A549 (cell line): Measurements from ENCODE around the gene SBF1. TPM values are rescaled to one million over a fixed set of nuclear protein-coding genes. Genes with fewer than 3 reads are reported as not detected.

Source experiments
- ATAC-seq, 2 experiments: fragments of 200-7000 bp in 1 of 2; fragments of >200 bp in 1 of 2; cut with Nextera tagmentation in 1 of 2; cut with Tn5 transposase in 1 of 2; 3 replicates each; pipeline versions ENCODE4 v1.8.0 to v1.9.1; 2018 to 2020; ENCODE audit warnings: mild to moderate bottlenecking in 1 of 2, moderate library complexity in 1 of 2
- CTCF ChIA-PET: fragments of 300-600 bp; sonication (Branson Sonifier 250); formaldehyde crosslinking; extraction: SDS; loops from one replicate; lab custom pipeline; 2021; ENCODE audit warnings: antibody characterized with exemption, inconsistent platforms; lab: Yijun Ruan, JAX
- POLR2A ChIA-PET: fragments of 350-600 bp; formaldehyde crosslinking; extraction: SDS; loops from one replicate; lab custom pipeline; 2021; ENCODE audit warnings: antibody characterized with exemption, inconsistent platforms; lab: Yijun Ruan, JAX
- DNase-seq, 2 experiments: peaks; one replicate each; pipeline versions ENCODE4 v3.0.0 to v3.0.0-alpha.2; 2011 to 2016; ENCODE audit warnings: low read depth in 1 of 2, low spot score in 1 of 2
- FAIRE-seq: peaks from 2 replicates; lab custom pipeline; 2011; peaks lifted over from hg19 to GRCh38; lab: Jason Lieb, UNC
- H3K27ac ChIP-seq, 2 experiments: fragments of >200 bp; sonication (Bioruptor Twin); formaldehyde crosslinking; 3 replicates each; pipeline ENCODE4 v1.5.1; 2016 to 2017
- H3K4me1 ChIP-seq: fragments of >200 bp; sonication (Bioruptor Twin); formaldehyde crosslinking; 3 replicates; pipeline ENCODE4 v1.6.1; 2016
- H3K4me2 ChIP-seq: fragments of >200 bp; sonication (Bioruptor Twin); formaldehyde crosslinking; 3 replicates; pipeline ENCODE4 v1.6.1; 2016
- H3K4me3 ChIP-seq: fragments of >200 bp; sonication (Bioruptor Twin); formaldehyde crosslinking; 3 replicates; pipeline ENCODE4 v1.5.1; 2016
- H3K9me3 ChIP-seq: fragments of >200 bp; sonication (Bioruptor Twin); formaldehyde crosslinking; 3 replicates; pipeline ENCODE4 v1.6.1; 2016
- BCL3 ChIP-seq: fragments of >200 bp; sonication (Bioruptor Twin); formaldehyde crosslinking; IDR thresholded peaks from 3 replicates; pipeline ENCODE4 v1.6.1; 2016
- CBX8 ChIP-seq: fragments of 200-600 bp; sonication (generic); IDR thresholded peaks from 2 replicates; pipeline ENCODE4 v1.6.1; 2016
- CHD2 ChIP-seq: fragments of 150-350 bp; IDR thresholded peaks from 2 replicates; pipeline ENCODE4 v1.6.1; 2014; ENCODE audit warnings: low read length; ENCODE audit not compliant: partially characterized antibody
- EHMT2 ChIP-seq: fragments of 200-600 bp; sonication (generic); IDR thresholded peaks from 2 replicates; pipeline ENCODE4 v1.6.1; 2016; ENCODE audit warnings: antibody characterized with exemption, low read depth, mild to moderate bottlenecking, moderate library complexity
- EP300 ChIP-seq, 2 experiments: fragments of >200 bp; sonication (Bioruptor Twin); formaldehyde crosslinking; IDR thresholded peaks; 2 replicates in 1 of 2; 3 replicates in 1 of 2; pipeline ENCODE4 v1.6.1; 2016 to 2017
- GATA3 ChIP-seq: IDR thresholded peaks from 2 replicates; pipeline ENCODE4 v1.6.1; 2012; ENCODE audit warnings: borderline replicate concordance
- HDAC2 ChIP-seq: fragments of 200-600 bp; sonication (generic); IDR thresholded peaks from 2 replicates; pipeline ENCODE4 v1.6.1; 2016
- HMGXB4 ChIP-seq: fragments of 250-450 bp; sonication (Bioruptor Pico); IDR thresholded peaks from 2 replicates; pipeline ENCODE4 v1.5.0; 2021; ENCODE audit warnings: mild to moderate bottlenecking, moderate library complexity, borderline replicate concordance
- HOXB13 ChIP-seq: fragments of 250-450 bp; sonication (Bioruptor Pico); IDR thresholded peaks from 2 replicates; pipeline ENCODE4 v1.5.0; 2020; ENCODE audit warnings: low read depth, mild to moderate bottlenecking, moderate library complexity
- JUNB ChIP-seq: fragments of >200 bp; sonication (Bioruptor Twin); formaldehyde crosslinking; IDR thresholded peaks from 2 replicates; pipeline ENCODE4 v1.6.1; 2016
- KDM1A ChIP-seq: fragments of 200-600 bp; sonication (generic); IDR thresholded peaks from 2 replicates; pipeline ENCODE4 v1.6.1; 2016; ENCODE audit warnings: low read depth, mild to moderate bottlenecking
- MAX ChIP-seq: IDR thresholded peaks from 2 replicates; pipeline ENCODE4 v1.6.1; 2012
- NPAS2 ChIP-seq: fragments of 250-450 bp; sonication (Bioruptor Pico); IDR thresholded peaks from 2 replicates; pipeline ENCODE4 v1.8.0; 2022; ENCODE audit warnings: mild to moderate bottlenecking, moderate library complexity, borderline replicate concordance
- PHF8 ChIP-seq: fragments of 200-600 bp; sonication (generic); IDR thresholded peaks from 2 replicates; pipeline ENCODE4 v1.6.1; 2016; ENCODE audit warnings: low read depth, mild to moderate bottlenecking, antibody characterized with exemption, moderate library complexity, borderline replicate concordance
- POLR2A ChIP-seq: IDR thresholded peaks from 2 replicates; pipeline ENCODE4 v1.6.1; 2012; ENCODE audit warnings: mild to moderate bottlenecking, low read length
- POLR2AphosphoS2 ChIP-seq: conservative IDR thresholded peaks from 2 replicates; pipeline ENCODE4 v1.6.1; 2012; ENCODE audit warnings: low read length, improper control_type of control experiment, inconsistent platforms
- RCOR1 ChIP-seq: fragments of 150-350 bp; IDR thresholded peaks from 2 replicates; pipeline ENCODE4 v1.6.1; 2014; ENCODE audit warnings: antibody characterized with exemption, low read length, low read depth
- RFX5 ChIP-seq: fragments of 450-650 bp; IDR thresholded peaks from 2 replicates; pipeline ENCODE4 v1.7.1; 2014; ENCODE audit warnings: antibody characterized with exemption, mild to moderate bottlenecking, moderate library complexity
- TFCP2L1 ChIP-seq: fragments of 250-450 bp; sonication (Bioruptor Pico); IDR thresholded peaks from 2 replicates; pipeline ENCODE4 v1.5.0; 2021; ENCODE audit warnings: mild to moderate bottlenecking
- USF2 ChIP-seq: fragments of 450-650 bp; IDR thresholded peaks from 2 replicates; pipeline ENCODE4 v1.6.1; 2014; ENCODE audit warnings: antibody characterized with exemption
- ZNF302 ChIP-seq: fragments of 250-450 bp; sonication (Bioruptor Pico); IDR thresholded peaks from 2 replicates; pipeline ENCODE4 v1.9.0; 2021; ENCODE audit warnings: inconsistent platforms, mild to moderate bottlenecking, moderate library complexity
- ZSCAN20 ChIP-seq: fragments of 250-450 bp; sonication (Bioruptor Pico); IDR thresholded peaks from 2 replicates; pipeline ENCODE4 v1.8.0; 2022; ENCODE audit warnings: mild to moderate bottlenecking, moderate library complexity
- WGBS: methylation state at CpG from one replicate; pipeline ENCODE4 v1.1.6; 2017; ENCODE audit errors: missing lambda C conversion rate; 5-methylcytosine and 5-hydroxymethylcytosine counted together
- polyA plus RNA-seq, 4 experiments: library from polyadenylated mRNA; depleted of rRNA in 3 of 4; stranded (reverse); fragments of >200 nt; fragmentation: RNase III in 1 of 4; extraction: RNeasy Plus Mini Kit Qiagen cat#74134 plus additional on column Dnase treatment in 1 of 4; gene quantifications; 2 replicates in 3 of 4; 3 replicates in 1 of 4; pipeline ENCODE4 v1.2.3, GENCODE V29; 2011 to 2017

Gene SBF1
- polyA plus RNA-seq, 2 of the 4 experiments (the other 2 are of a cell fraction): 9.6 to 23.0 TPM

- TF ChIP-seq EP300 (IDR thresholded peaks at IDR 0.05) (no peak), POLR2A (peak; percentile 61), ZNF302 (CRISPR knock-in tag) (no peak), EHMT2 (no peak), HOXB13 (CRISPR knock-in tag) (no peak), JUNB (no peak), CHD2 (no peak), RFX5 (no peak), HDAC2 (no peak), GATA3 (no peak), ZSCAN20 (no peak), NPAS2 (CRISPR knock-in tag) (no peak), MAX (0 out of 2 replicates have a peak, but pooled peaks have one; percentile 36)
Measured at GRCh38 chr22:50507991-50508884, 33.4 kb upstream of the SBF1 start, which contains the start of gene NCAPH2 (continued).

GRCh38 chr22:50507421-50507990 lies 32.7 kb upstream of the SBF1 start, which contains the start of gene LMF2:
Gene LMF2, minus strand, starts transcription at chr22:50507702. Its CDS starts 27 bp downstream, at chr22:50507675.
- peak within 1 kb of the TSS; percentile 95 for H3K4me2 ChIP-seq
- CTCF ChIA-PET: interaction anchor here (0.7 to 3.5 kb wide), 5 partner anchors 9 to 202 kb away, joined by 3 to 26 read pairs (median 4); partner anchors contain the start of genes SCO2 and SYCE3
- ATAC-seq (peak; percentile 77 to 84), DNase-seq (peak in 1 of 2 experiments; percentile 66), FAIRE-seq (no peak)
- no peaks in the 10 kb centered on the region for H3K9me3 ChIP-seq
- TF ChIP-seq PHF8 (peak; percentile 73), BCL3 (no peak), TFCP2L1 (CRISPR knock-in tag) (no peak), KDM1A (no peak), POLR2A (peak; percentile 67)
- peak within 1 kb of the TSS; percentile 94 for H3K4me3 ChIP-seq
- WGBS: 2% methylated on average over 10 of the region's 62 CpGs
- peaks cover 15% of the 10 kb centered on the region for H3K4me1 ChIP-seq
- POLR2A ChIA-PET: interaction anchor here (0.6 to 2.3 kb wide), 9 partner anchors 9 to 74 kb away, joined by 3 to 36 read pairs (median 3); partner anchors contain the start of genes KLHDC7B, SCO2, SYCE3 and TYMP
- peak within 1 kb of the TSS; percentile 95 to 97 for H3K27ac ChIP-seq

GRCh38 chr22:50506611-50507420 lies 32.0 kb upstream of the SBF1 start:
- FAIRE-seq: no peak
- CTCF ChIA-PET: interaction anchor here (0.8 kb wide), 1 partner anchor 201 kb away, joined by 3 read pairs; no protein-coding TSS in a partner anchor
- Histone ChIP-seq H3K4me2 (peak overlapping the region; percentile 95), H3K9me3 (no peaks in the 10 kb centered on the region), H3K4me3 (peak overlapping the region; percentile 94), H3K4me1 (peaks cover 15% of the 10 kb centered on the region), H3K27ac (peak overlapping the region; percentile 95 to 97)
- 20% methylated on average over 6 of the region's 21 CpGs for WGBS
- POLR2A ChIA-PET: interaction anchor here (2.3 kb wide), 1 partner anchor 18 kb away, joined by 36 read pairs; the partner anchor contains the start of gene SCO2
- TF ChIP-seq HMGXB4 (CRISPR knock-in tag): no peak
- TF ChIP-seq POLR2AphosphoS2: no peak
- no peak for TF ChIP-seq ZSCAN20
- TF ChIP-seq PHF8: no peak
- no peak for TF ChIP-seq CBX8
- no peak for TF ChIP-seq USF2
- TF ChIP-seq RCOR1: no peak
- peak; percentile 8 to 55; a peak in 3 of 6 replicates for ATAC-seq
- no peak for DNase-seq
